ENCODE measurements around the gene EMX1. TPM values are rescaled to one million over a fixed set of nuclear protein-coding genes. Genes with fewer than 3 reads are reported as not detected.

The EMX1 gene
- total RNA-seq, 1 donor from 2014 or later: 8.2 TPM

DNA sequence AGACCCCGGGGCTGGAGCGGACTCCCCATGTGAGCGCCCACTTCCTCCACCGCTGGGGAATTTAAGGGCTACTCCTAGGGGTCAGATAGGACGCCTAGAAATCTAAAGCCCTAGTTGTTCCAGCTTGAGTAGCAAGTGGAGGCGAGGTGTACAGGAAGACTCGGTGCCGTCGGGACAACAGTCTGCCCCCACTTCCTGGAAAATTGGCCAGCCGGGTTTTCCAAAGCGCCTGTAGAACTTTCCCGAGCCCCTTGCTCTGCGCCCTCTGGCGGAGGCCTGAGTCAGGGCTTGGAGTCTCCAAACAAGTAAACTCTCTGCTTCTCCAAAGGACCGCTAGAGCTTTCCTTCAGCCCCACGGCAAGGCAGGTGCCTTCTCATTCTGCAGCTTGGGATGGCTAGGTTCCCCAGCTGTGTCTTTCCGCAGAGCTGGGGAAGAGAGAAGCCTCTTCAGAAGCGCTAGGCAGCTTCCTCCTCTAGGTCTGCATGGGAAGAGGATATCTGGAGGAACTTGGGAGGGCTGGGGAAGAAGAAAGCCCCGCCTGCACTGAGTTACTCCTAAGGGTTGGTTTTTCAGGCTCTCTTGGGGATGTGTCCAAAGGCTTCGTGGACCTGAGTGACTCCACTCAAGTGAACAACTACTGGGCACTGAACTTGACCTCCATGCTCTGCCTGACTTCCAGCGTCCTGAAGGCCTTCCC, 29.4 kb upstream of the EMX1 start:
- H3K4me3 ChIP-seq (ENCODE audit: low read depth, low read length): peak overlapping the region; percentile 79
- TF ChIP-seq, protein P1, sequence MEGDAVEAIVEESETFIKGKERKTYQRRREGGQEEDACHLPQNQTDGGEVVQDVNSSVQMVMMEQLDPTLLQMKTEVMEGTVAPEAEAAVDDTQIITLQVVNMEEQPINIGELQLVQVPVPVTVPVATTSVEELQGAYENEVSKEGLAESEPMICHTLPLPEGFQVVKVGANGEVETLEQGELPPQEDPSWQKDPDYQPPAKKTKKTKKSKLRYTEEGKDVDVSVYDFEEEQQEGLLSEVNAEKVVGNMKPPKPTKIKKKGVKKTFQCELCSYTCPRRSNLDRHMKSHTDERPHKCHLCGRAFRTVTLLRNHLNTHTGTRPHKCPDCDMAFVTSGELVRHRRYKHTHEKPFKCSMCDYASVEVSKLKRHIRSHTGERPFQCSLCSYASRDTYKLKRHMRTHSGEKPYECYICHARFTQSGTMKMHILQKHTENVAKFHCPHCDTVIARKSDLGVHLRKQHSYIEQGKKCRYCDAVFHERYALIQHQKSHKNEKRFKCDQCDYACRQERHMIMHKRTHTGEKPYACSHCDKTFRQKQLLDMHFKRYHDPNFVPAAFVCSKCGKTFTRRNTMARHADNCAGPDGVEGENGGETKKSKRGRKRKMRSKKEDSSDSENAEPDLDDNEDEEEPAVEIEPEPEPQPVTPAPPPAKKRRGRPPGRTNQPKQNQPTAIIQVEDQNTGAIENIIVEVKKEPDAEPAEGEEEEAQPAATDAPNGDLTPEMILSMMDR (conservative IDR thresholded peaks at IDR 0.05; ENCODE audit: low read depth, low read length): peak; percentile 99
- no peak for DNase-seq (ENCODE audit: low read depth)

DNA sequence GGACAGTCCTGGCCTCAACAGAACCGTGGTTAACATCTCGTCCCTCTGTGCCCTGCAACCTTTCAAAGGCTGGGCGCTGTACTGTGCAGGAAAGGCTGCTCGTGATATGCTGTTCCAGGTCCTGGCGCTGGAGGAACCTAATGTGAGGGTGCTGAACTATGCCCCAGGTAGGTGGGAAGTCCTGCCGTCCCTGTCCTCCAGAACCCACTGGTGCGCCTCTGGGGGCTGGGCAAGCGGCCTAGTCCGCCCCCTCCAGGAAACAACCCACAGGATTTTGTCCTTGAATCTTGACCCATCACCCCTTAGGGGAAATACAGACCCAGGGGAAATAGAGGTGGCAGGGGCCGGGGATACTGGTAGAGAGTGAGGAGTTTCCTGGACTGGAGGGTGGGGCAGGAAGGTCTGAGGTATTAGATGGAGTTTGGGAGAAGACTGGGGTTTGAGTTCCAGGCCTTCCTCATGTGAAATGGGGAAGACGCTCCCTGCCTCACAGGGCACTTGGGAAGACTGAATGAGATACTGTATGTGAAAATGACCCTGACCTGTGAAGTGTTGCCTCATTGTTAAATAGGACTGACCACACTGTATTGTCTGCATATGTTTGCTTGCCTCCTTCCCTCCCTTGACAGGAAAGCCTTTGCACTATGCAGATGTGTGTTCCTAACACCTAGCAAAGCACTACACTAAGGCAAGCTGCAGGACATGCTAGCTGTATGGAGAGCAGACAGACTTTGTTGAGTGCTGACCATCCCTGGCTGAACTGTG, 28.7 kb upstream of the EMX1 start:
- TF ChIP-seq, protein P1 (conservative IDR thresholded peaks at IDR 0.05; ENCODE audit: low read depth, low read length): no peak
- DNase-seq (ENCODE audit: low read depth): no peak
- H3K4me3 ChIP-seq (ENCODE audit: low read depth, low read length): peak overlapping the region; percentile 79

DNA sequence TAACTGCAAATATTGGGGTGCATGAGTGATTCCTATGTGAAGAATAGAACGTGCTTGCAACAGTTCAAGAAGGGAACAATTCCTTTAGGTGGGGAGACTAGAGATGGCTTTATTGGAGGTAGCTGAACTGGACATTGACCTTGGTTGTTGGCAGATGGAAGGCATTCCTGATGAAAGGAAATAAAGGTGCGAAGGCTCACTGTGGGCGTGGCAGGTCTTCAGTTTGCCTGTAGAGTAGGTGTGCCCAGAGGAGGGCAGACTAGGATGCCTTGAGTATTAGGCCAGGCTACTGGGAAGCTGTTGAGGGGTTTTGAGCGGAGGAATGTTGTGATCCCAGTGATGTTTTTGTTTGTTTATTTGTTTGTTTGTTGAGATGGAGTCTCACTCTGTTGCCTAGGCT, 27.3 kb upstream of the EMX1 start:
- no peak for DNase-seq (ENCODE audit: low read depth)
- no peak overlapping the region for H3K4me3 ChIP-seq (ENCODE audit: low read depth, low read length)
- TF ChIP-seq, protein P1 (conservative IDR thresholded peaks at IDR 0.05; ENCODE audit: low read depth, low read length): no peak

DNA sequence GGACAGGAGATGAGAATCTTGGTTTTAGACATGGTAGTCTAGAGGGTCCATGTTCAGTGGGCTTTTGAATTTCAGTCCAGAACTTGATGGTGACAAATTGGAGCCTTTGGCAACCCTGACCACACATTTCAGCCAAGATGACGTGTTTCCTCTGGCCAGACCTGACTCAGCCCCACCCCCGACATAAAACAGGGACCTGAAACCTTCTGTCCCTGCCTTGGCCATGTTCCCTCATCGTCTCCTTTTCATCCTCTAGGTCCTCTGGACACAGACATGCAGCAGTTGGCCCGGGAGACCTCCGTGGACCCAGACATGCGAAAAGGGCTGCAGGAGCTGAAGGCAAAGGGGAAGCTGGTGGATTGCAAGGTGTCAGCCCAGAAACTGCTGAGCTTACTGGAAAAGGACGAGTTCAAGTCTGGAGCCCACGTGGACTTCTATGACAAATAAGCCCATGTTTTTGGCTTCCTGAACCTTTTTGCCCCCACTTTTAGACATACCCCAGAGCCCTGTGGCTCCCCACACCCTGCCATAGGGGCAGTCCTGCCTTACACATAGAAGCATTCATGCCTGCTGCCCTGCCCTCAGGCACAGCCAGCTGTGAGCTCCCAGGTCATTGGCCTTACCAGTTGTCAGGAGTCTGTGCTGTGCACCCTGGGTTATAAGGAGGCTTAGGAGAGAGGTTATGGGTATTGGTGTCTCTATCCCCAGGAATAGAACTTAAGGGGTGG, 26.1 kb upstream of the EMX1 start:
- no peak for DNase-seq (ENCODE audit: low read depth)
- TF ChIP-seq, protein P1 (conservative IDR thresholded peaks at IDR 0.05; ENCODE audit: low read depth, low read length): no peak

DNA sequence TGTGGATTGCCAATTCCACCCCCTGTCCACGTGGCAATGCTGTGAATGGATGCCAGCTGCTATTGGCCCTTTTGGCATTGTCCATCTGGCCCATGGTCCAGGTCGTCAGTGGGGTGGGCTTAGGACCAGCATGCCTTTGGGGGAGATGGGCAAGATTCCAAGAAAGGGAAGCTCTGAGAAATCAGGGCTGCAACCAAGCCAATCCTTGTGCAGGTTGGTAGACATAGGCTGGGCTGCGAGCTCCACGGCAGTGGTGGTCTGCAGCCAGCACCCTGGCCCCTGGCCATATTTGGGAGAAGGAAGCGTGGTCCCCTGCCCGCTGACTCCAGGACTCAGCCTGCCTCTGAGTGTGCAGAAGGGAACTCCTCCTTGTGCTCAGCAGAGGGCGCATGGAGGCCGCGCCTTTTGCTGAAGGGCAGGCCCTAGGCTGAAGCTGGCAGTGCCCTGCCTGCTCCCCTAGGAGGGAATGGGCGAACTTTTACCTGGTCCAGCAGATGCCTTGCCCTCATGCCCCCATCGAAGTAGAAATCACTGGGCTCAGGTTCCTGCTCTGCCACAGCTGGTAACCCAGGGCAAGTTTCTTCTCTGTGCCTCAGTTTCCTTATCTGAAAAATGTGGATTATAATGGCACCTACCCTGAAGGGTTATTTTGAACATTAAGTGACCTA, 24.7 kb upstream of the EMX1 start:
- no peak for DNase-seq (ENCODE audit: low read depth)
- TF ChIP-seq, protein P1 (conservative IDR thresholded peaks at IDR 0.05; ENCODE audit: low read depth, low read length): peak; percentile 84

More for the DNA sequence above, 26.1 kb upstream of the EMX1 start:
- no peak overlapping the region for H3K4me3 ChIP-seq (ENCODE audit: low read depth, low read length)

DNA sequence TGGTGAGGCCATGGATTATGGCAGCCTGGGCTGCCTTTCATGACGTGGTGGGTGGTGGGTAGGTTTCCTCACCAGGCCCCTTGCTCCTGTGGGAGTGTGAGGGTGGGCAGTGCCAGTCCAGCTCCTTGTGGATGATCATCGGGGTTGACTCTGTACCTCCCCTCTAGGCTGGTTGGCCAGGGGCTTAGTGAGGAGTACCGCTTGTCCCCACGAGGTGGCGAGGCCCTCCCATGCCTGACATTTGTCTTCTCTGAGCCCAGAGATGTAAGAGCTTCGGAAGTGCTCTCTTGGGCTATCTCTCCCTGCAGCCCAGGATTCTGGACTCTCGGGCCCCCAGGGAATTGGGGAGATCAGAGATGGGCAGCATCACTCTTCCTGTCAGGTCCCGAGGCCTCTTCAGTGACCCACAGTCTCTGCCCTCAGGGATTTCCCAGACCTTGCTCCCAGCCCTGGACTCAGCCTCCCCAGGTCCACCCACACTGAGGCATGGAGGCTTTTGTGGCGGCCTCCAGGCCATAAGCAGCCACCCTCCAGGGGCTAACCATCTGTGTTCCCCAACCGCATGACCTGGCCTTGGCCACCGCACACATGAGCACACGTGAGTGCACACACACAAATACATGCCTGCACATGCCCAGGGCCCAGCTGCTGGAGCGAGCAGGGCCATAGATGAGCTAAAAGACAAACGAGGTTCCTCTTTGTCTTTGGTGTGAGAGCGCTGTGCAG, 23.6 kb upstream of the EMX1 start:
- DNase-seq (ENCODE audit: low read depth): no peak
- TF ChIP-seq, protein P1 (conservative IDR thresholded peaks at IDR 0.05; ENCODE audit: low read depth, low read length): peak; percentile 90

More for the DNA sequence above, 24.7 kb upstream of the EMX1 start:
- H3K4me3 ChIP-seq (ENCODE audit: low read depth, low read length): no peak overlapping the region

More for the DNA sequence above, 23.6 kb upstream of the EMX1 start:
- no peak overlapping the region for H3K4me3 ChIP-seq (ENCODE audit: low read depth, low read length)

All from epithelial cell of proximal tubule (primary cell).